T-cell (primary cell): ENCODE data around the gene PKHD1. TPM values are rescaled to one million over a fixed set of nuclear protein-coding genes. Genes with fewer than 3 reads are reported as not detected.

Source experiments
- ATAC-seq, 4 experiments: fragments of 200-7000 bp in 3 of 4; fragments of 150-1000 bp in 1 of 4; cut with Tn5 transposase; replicated peaks in 1 of 4; 1 replicate in 3 of 4; 2 replicates in 1 of 4; pipeline ENCODE4 v1.10.0; 2021; ENCODE audit warnings: moderate library complexity in 3 of 4, mild to moderate bottlenecking in 2 of 4, moderate number of reproducible peaks in 1 of 4
- CTCF ChIA-PET, 2 donors: fragments of 300-600 bp; sonication (Branson Sonifier 250); formaldehyde crosslinking; loops; one replicate each; lab custom pipeline; 2022; ENCODE audit warnings: antibody characterized with exemption in 2 of 2; lab: Charles Lee
- POLR2A ChIA-PET, 2 donors: fragments of 300-600 bp; sonication (Branson Sonifier 250); formaldehyde crosslinking; loops; one replicate each; lab custom pipeline; 2022; ENCODE audit warnings: antibody characterized with exemption in 2 of 2; lab: Charles Lee
- DNase-seq, 35 experiments: peaks; one replicate each; pipeline versions ENCODE4 v3.0.0 to v3.0.0-alpha.2; 2013 to 2023
- H3K27ac ChIP-seq: one replicate; pipeline ENCODE4 v1.5.1; 2013; ENCODE audit warnings: low read length
- H3K27me3 ChIP-seq, 2 experiments: replicated peaks in 1 of 2; 1 replicate in 1 of 2; 2 replicates in 1 of 2; pipeline versions ENCODE4 v1.6.1 to v1.7.0; 2013; ENCODE audit warnings: low read length in 1 of 2, mixed read lengths in 1 of 2; ENCODE audit not compliant: control insufficient read depth in 2 of 2, insufficient read depth in 2 of 2; ENCODE audit errors: extremely low read depth in 1 of 2
- H3K36me3 ChIP-seq, 2 donors: 1 replicate in 1 of 2; 2 replicates in 1 of 2; pipeline versions ENCODE4 v1.6.1 to v1.7.0; 2013; ENCODE audit warnings: low read length in 1 of 2; ENCODE audit not compliant: control insufficient read depth in 2 of 2, insufficient read depth in 1 of 2; ENCODE audit errors: extremely low read depth in 1 of 2
- H3K4me1 ChIP-seq, 2 experiments: 1 replicate in 1 of 2; 2 replicates in 1 of 2; pipeline versions ENCODE4 v1.6.1 to v1.7.0; 2013; ENCODE audit warnings: low read length in 2 of 2, mixed read lengths in 1 of 2; ENCODE audit not compliant: insufficient read depth in 2 of 2, control insufficient read depth in 1 of 2; ENCODE audit errors: extremely low read depth in 1 of 2
- H3K4me3 ChIP-seq, 2 donors: 1 replicate in 1 of 2; 2 replicates in 1 of 2; pipeline versions ENCODE4 v1.5.1 to v1.7.0; 2013; ENCODE audit warnings: mild to moderate bottlenecking in 2 of 2, low read length in 1 of 2, moderate library complexity in 1 of 2; ENCODE audit not compliant: control insufficient read depth in 1 of 2; ENCODE audit errors: extremely low read depth in 1 of 2
- H3K9me3 ChIP-seq: 2 replicates; pipeline ENCODE4 v1.7.0; 2013
- H3K27ac Mint-ChIP-seq, 2 donors: one replicate each; pipeline ENCODE4 v1.8.0; 2020 to 2021; ENCODE audit warnings: mild to moderate bottlenecking in 2 of 2, mixed read lengths in 2 of 2
- H3K27me3 Mint-ChIP-seq, 2 donors: one replicate each; pipeline ENCODE4 v1.8.0; 2021 to 2022; ENCODE audit warnings: mixed read lengths in 2 of 2
- H3K36me3 Mint-ChIP-seq: one replicate; pipeline ENCODE4 v1.8.0; 2021; ENCODE audit warnings: mixed read lengths
- H3K4me1 Mint-ChIP-seq, 3 donors: one replicate each; pipeline ENCODE4 v1.8.0; 2020 to 2022; ENCODE audit warnings: mixed read lengths in 3 of 3, mild to moderate bottlenecking in 1 of 3
- H3K4me3 Mint-ChIP-seq, 3 donors: one replicate each; pipeline ENCODE4 v1.8.0; 2020 to 2022; ENCODE audit warnings: mild to moderate bottlenecking in 3 of 3, mixed read lengths in 3 of 3, moderate library complexity in 3 of 3
- H3K9me3 Mint-ChIP-seq, 3 donors: one replicate each; pipeline ENCODE4 v1.8.0; 2020 to 2022; ENCODE audit warnings: mixed read lengths in 3 of 3
- WGBS: methylation state at CpG from one replicate; pipeline ENCODE4 v1.1.5; 2013; ENCODE audit warnings: missing lambda C conversion rate; ENCODE audit not compliant: insufficient coverage; 5-methylcytosine and 5-hydroxymethylcytosine counted together
- total RNA-seq, 35 experiments: library from RNA in 6 of 35; stranded (reverse) in 6 of 35; fragments of 120-200 nt in 1 of 35; gene quantifications; one replicate each; pipeline versions ENCODE4 v1.2.1 to v1.2.4 and lab custom pipeline; 2013 to 2026

Gene PKHD1
- total RNA-seq, 5 donors from 2014 or later (not counting 1 experiment from before 2014, with no cell fraction given): 0.03 TPM; not detected in 3

DNA sequence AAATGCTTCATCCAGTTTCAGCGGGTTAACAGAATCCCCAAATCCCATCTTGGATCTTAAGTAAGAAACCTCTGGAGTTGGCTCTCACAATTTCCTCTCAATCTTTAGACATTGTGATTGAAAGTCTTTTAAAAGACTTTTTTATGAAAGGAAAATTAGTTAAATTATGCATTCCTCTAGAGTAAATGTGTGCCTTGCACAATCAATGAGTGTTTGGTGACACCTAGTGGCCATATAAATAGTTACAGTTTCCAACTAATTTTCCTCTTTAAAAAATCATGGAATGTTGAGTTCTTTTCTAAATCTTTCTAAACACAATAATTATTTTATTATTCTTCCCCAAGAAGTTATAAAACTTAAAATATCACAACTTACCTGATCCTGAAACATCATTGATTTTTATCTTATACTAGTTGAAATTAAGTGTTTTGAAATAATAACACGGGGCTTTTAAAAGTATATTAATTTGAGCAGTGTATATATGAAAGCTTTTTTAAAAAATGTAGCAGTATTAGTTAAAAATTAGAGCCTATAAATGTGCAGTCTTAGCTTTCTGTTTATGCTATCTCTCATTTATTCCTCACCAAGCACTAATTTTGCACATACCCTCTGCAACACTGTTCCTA, 66.4 kb downstream of the PKHD1 start:
- DNase-seq: peak in 1 of 35 experiments; percentile 40
- H3K27me3 ChIP-seq: peaks cover 0 to 16% of the 10 kb centered on the region in 2 experiments
- H3K4me3 Mint-ChIP-seq: no peak overlapping the region

DNA sequence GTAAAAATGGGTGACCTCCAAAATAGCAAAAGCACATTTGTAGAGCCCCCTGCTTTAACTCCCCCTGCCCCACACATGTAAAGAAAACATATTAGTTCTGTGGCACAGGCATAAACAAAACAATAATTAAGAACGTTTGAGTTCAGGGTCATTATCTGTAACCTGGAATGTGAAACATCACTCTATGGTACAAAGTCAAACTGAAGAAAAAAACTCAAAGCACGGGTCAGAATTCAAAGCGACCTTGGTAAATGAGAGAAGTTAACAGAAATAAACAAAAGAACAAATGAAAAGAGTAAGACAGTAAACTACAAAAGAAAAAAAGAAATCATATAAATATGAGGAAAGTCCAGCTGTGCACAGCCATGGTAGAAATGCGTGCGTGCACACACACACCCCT, 67.5 kb downstream of the PKHD1 start:
- WGBS: no CpG with 5 or more reads among the region's 5 CpGs
- Histone ChIP-seq H3K4me3 (no peak overlapping the region), H3K4me1 (no peaks in the 10 kb centered on the region), H3K9me3 (no peaks in the 10 kb centered on the region), H3K36me3 (no peaks in the 10 kb centered on the region), H3K27ac (no peak overlapping the region), H3K27me3 (peaks cover 0 to 7% of the 10 kb centered on the region in 2 experiments)
- H3K27ac Mint-ChIP-seq: no peak overlapping the region
- H3K4me1 Mint-ChIP-seq: no peaks in the 10 kb centered on the region
- POLR2A ChIA-PET: no interaction called here
- H3K4me3 Mint-ChIP-seq: no peak overlapping the region
- no peak for ATAC-seq
- no peaks in the 10 kb centered on the region for H3K36me3 Mint-ChIP-seq
- H3K9me3 Mint-ChIP-seq: no peaks in the 10 kb centered on the region
- peaks cover 17 to 19% of the 10 kb centered on the region in 2 donors for H3K27me3 Mint-ChIP-seq
- CTCF ChIA-PET: interaction anchor here in 1 of 2 donors (1.1 kb wide), 1 partner anchor 10 kb away, joined by 3 read pairs; no protein-coding TSS in a partner anchor
- no peak for DNase-seq

More for the DNA sequence above, 66.4 kb downstream of the PKHD1 start:
- H3K27me3 Mint-ChIP-seq: peaks cover 17 to 20% of the 10 kb centered on the region in 2 donors
- Histone ChIP-seq H3K27ac (no peak overlapping the region), H3K4me1 (no peaks in the 10 kb centered on the region), H3K36me3 (no peaks in the 10 kb centered on the region), H3K4me3 (no peak overlapping the region), H3K9me3 (no peaks in the 10 kb centered on the region)
- H3K4me1 Mint-ChIP-seq: no peaks in the 10 kb centered on the region
- no peaks in the 10 kb centered on the region for H3K9me3 Mint-ChIP-seq
- H3K36me3 Mint-ChIP-seq: no peaks in the 10 kb centered on the region
- H3K27ac Mint-ChIP-seq: no peak overlapping the region
- POLR2A ChIA-PET: no interaction called here
- WGBS: no CpG with 5 or more reads among the region's 2 CpGs
- CTCF ChIA-PET: interaction anchor here (0.5 to 1.9 kb wide), 2 partner anchors 28 to 1204 kb away, joined by 3 to 10 read pairs; no protein-coding TSS in a partner anchor
- no peak for ATAC-seq

DNA sequence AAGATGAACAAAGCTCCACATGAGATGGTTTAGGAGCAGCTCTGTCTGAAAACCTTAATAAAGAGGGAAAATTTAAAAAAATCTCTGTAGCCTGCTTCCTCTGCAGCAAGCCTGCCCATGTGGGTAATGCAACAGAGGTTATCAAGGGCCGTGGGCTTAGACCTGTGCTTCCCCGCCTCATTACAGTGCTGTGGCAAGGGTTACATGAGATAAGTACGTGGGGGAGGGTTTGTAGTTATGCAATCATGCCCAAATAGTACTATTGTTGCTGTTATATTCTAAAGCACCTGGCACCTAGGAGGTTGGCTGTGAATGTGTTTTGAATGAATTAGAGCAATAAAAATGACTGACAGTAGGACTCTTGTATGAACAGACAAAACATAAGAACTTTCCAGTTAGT, 68.3 kb downstream of the PKHD1 start:
- H3K27ac Mint-ChIP-seq: no peak overlapping the region
- 93% methylated on average over 2 of the region's 3 CpGs for WGBS

DNA sequence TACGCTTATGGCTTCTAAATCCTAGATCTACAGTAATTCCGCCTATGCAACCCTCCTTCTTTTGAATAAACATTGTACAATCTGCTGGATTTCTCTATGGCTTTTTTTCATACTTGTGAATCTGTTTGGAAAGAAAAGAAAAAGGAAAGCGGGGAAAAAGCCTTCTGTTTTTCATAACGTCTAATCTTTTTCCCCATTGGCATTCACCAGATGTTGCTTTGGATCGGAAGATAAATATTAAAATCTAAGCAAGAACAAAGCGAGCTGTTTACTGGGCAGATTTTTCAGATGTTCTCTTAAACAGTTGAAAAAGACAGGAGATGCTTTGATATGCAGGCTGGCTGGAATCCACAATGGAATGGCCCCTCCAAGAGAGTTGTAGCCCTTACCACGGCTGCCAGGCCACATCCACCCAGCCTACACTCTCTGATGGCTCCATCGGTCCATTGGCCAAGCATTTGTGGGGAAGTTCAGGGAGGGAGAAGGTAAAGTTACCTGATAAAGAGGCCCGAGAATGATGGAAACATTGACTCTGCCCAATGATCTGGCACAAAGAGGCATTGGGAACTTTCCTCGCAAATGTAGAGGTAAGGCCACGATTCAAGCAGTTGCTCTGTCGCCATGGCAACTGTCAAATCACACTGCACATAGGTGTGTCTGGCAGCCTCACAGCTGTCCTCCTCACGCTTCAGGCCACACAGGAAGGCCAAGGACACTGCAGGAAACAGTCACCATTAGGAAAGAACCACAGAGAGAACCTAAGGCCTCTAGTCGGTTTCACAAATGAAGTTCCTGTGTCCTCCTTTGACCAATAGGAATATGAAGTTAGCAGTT, 70.3 kb downstream of the PKHD1 start:
- H3K27ac ChIP-seq: no peak overlapping the region
- Mint-ChIP-seq H3K4me3 (no peak overlapping the region), H3K36me3 (no peaks in the 10 kb centered on the region), H3K9me3 (no peaks in the 10 kb centered on the region), H3K4me1 (no peaks in the 10 kb centered on the region), H3K27me3 (peaks cover 25 to 27% of the 10 kb centered on the region in 2 donors), H3K27ac (no peak overlapping the region)
- H3K4me1 ChIP-seq: no peaks in the 10 kb centered on the region
- H3K9me3 ChIP-seq: no peaks in the 10 kb centered on the region
- H3K36me3 ChIP-seq: no peaks in the 10 kb centered on the region
- peaks cover 0 to 3% of the 10 kb centered on the region in 2 experiments for H3K27me3 ChIP-seq
- no peak overlapping the region for H3K4me3 ChIP-seq
- DNase-seq (no peak), ATAC-seq (no peak)
- 75% methylated on average over 4 of the region's 14 CpGs for WGBS
- ChIA-PET POLR2A (no interaction called here), CTCF (interaction anchor here in 1 of 2 donors (1.0 kb wide), 1 partner anchor 8 kb away, joined by 3 read pairs; no protein-coding TSS in a partner anchor)

More for the DNA sequence above, 68.3 kb downstream of the PKHD1 start:
- Histone ChIP-seq H3K27me3 (peaks cover 0 to 4% of the 10 kb centered on the region in 2 experiments), H3K4me1 (no peaks in the 10 kb centered on the region), H3K9me3 (no peaks in the 10 kb centered on the region), H3K36me3 (no peaks in the 10 kb centered on the region), H3K4me3 (no peak overlapping the region), H3K27ac (no peak overlapping the region)
- DNase-seq: no peak
- no peaks in the 10 kb centered on the region for H3K9me3 Mint-ChIP-seq
- H3K4me3 Mint-ChIP-seq: no peak overlapping the region
- no peak for ATAC-seq
- CTCF ChIA-PET: interaction anchor here in 1 of 2 donors (1.1 kb wide), 1 partner anchor 9 kb away, joined by 3 read pairs; no protein-coding TSS in a partner anchor
- peaks cover 18 to 21% of the 10 kb centered on the region in 2 donors for H3K27me3 Mint-ChIP-seq
- no peaks in the 10 kb centered on the region for H3K4me1 Mint-ChIP-seq
- POLR2A ChIA-PET: no interaction called here
- no peaks in the 10 kb centered on the region for H3K36me3 Mint-ChIP-seq

DNA sequence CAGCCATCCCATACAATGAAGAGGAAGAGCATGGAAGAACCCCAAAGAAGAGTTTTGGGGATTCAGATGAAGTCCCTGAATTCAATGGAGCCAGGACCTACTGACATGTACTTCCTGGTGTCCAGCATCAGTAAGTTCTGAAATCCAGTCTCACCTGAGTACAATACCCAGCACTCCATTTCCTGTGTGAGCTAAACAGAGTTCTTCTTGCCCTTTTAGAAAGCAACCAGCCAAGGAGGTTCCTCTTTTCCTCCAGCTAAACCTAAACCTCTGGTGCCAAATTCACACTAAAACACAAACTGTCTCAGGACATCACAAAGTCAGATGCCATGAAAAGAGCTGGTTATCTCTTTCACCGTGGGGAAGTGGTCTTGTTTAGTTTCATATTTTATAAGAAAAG, 71.5 kb downstream of the PKHD1 start:
- CTCF ChIA-PET: interaction anchor here in 1 of 2 donors (0.7 kb wide), 1 partner anchor 22 kb away, joined by 6 read pairs; no protein-coding TSS in a partner anchor
- Mint-ChIP-seq H3K27me3 (peaks cover 23 to 26% of the 10 kb centered on the region in 2 donors), H3K4me3 (no peak overlapping the region), H3K36me3 (no peaks in the 10 kb centered on the region), H3K4me1 (no peaks in the 10 kb centered on the region), H3K27ac (no peak overlapping the region), H3K9me3 (no peaks in the 10 kb centered on the region)
- POLR2A ChIA-PET: interaction anchor here in 1 of 2 donors (0.6 kb wide), 1 partner anchor 1180 kb away, joined by 3 read pairs; no protein-coding TSS in a partner anchor
- no CpG with 5 or more reads among the region's 1 CpG for WGBS
- H3K27ac ChIP-seq: no peak overlapping the region
- ATAC-seq (no peak), DNase-seq (no peak)
- no peaks in the 10 kb centered on the region for H3K9me3 ChIP-seq
- peaks cover 0 to 3% of the 10 kb centered on the region in 2 experiments for H3K27me3 ChIP-seq
- H3K36me3 ChIP-seq: no peaks in the 10 kb centered on the region
- no peaks in the 10 kb centered on the region for H3K4me1 ChIP-seq
- H3K4me3 ChIP-seq: no peak overlapping the region

DNA sequence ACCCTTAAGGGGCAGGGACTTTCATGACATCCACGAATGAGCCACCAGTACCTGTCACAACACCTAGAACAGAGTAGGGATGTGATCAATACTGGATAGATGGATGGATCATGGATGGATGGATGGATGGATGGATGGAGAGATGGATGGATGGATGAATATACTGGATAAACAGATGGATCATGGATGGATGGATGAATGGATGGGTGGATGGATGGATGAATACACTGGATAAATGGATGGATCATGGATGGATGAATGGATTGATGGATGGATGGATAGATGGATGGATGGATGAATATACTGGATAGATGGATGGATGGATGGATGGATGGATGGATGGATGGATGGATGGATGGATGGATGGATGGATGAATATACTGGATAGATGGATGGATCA, 73.0 kb downstream of the PKHD1 start:
- H3K4me3 ChIP-seq: no peak overlapping the region
- no peak overlapping the region for H3K27ac Mint-ChIP-seq
- DNase-seq (no peak), ATAC-seq (no peak)
- H3K36me3 Mint-ChIP-seq: no peaks in the 10 kb centered on the region
- POLR2A ChIA-PET: no interaction called here
- no peak overlapping the region for H3K4me3 Mint-ChIP-seq
- CTCF ChIA-PET: no interaction called here
- H3K4me1 Mint-ChIP-seq: no peaks in the 10 kb centered on the region
- H3K27ac ChIP-seq: no peak overlapping the region
- H3K9me3 ChIP-seq: no peaks in the 10 kb centered on the region
- no peaks in the 10 kb centered on the region for H3K4me1 ChIP-seq
- no peaks in the 10 kb centered on the region for H3K36me3 ChIP-seq
- no CpG with 5 or more reads among the region's 1 CpG for WGBS
- H3K27me3 ChIP-seq: peaks cover 0 to 3% of the 10 kb centered on the region in 2 experiments
- peaks cover 21 to 26% of the 10 kb centered on the region in 2 donors for H3K27me3 Mint-ChIP-seq
- H3K9me3 Mint-ChIP-seq: no peaks in the 10 kb centered on the region
